ENCODE measurements around the gene IFI16. TPM values are rescaled to one million over a fixed set of nuclear protein-coding genes. Genes with fewer than 3 reads are reported as not detected.

The IFI16 gene
- total and polyA plus RNA-seq, 2 of the 13 experiments (the other 11 are each of a cell fraction or from before 2014, with no cell fraction given), result not detected

- no peak for TF ChIP-seq ZSCAN9 (CRISPR knock-in tag; IDR thresholded peaks at IDR 0.05; ENCODE audit: borderline replicate concordance)
- TF ChIP-seq ZBTB20 (CRISPR knock-in tag; IDR thresholded peaks at IDR 0.05; ENCODE audit: borderline replicate concordance, low read depth), result no peak
- no peak for TF ChIP-seq AHR (CRISPR knock-in tag; IDR thresholded peaks at IDR 0.05)
- TF ChIP-seq CREB3 (CRISPR knock-in tag; IDR thresholded peaks at IDR 0.05), result no peak
- TF ChIP-seq MTA1 (CRISPR knock-in tag; IDR thresholded peaks at IDR 0.05; ENCODE audit: borderline replicate concordance), result no peak
- TF ChIP-seq ZFP62 (CRISPR knock-in tag; IDR thresholded peaks at IDR 0.05), result no peak
- no peak for TF ChIP-seq ZNF543 (CRISPR knock-in tag; IDR thresholded peaks at IDR 0.05)
- TF ChIP-seq NFAT5 (CRISPR knock-in tag; IDR thresholded peaks at IDR 0.05), result no peak
- no peak for TF ChIP-seq CAMTA2 (CRISPR knock-in tag; IDR thresholded peaks at IDR 0.05; ENCODE audit: borderline replicate concordance)
- TF ChIP-seq MAZ (IDR thresholded peaks at IDR 0.05; ENCODE audit: borderline replicate concordance, low read depth, low read length), result no peak
- TF ChIP-seq MAZ (CRISPR knock-in tag; IDR thresholded peaks at IDR 0.05; ENCODE audit: low read depth), result no peak
- H3K9ac ChIP-seq (ENCODE audit: insufficient read depth, low read depth, low read length), result no peak overlapping the region
- 2% methylated on average over 2 of the region's 2 CpGs for WGBS (ENCODE audit: low lambda C conversion rate)
- DNase-seq (ENCODE audit: low spot score), result no peak
- H3K27ac ChIP-seq (ENCODE audit: extremely low read length, insufficient read depth, low read length), result no peak overlapping the region
- no TSS peak for BruUV-seq (replicated peaks)
- no peaks in the 10 kb centered on the region for H3K36me3 ChIP-seq (replicated peaks in 1 of 2; ENCODE audit: control insufficient read depth in 1 of 2, insufficient read depth in 2 of 2, low read length in 2 of 2)
- CTCF ChIA-PET (ENCODE audit: low intra/inter-chr PET ratio, low total read pairs), result no interaction called here
- peaks cover 66% of the 10 kb centered on the region for H3K9me3 ChIP-seq (ENCODE audit: low read length)
- no peak overlapping the region for H3K4me2 ChIP-seq (ENCODE audit: low read depth, low read length)
- ATAC-seq, result no peak
- POLR2A ChIA-PET, result no interaction called here
- H2AFZ ChIP-seq (ENCODE audit: low read length), result no peak overlapping the region
- no peaks in the 10 kb centered on the region for H3K4me1 ChIP-seq (ENCODE audit: insufficient read depth, low read length)
- in situ Hi-C loops (cut with HindIII; ENCODE audit: extremely low pct_ligation_motif_present, low pct_unique_long_range_greater_than_20kb), result no loop called here
- intact Hi-C loops (cut with micrococcal nuclease; ENCODE audit: unreplicated experiment), result no loop called here
- no peak overlapping the region for H3K4me3 ChIP-seq (replicated peaks in 1 of 3; ENCODE audit: insufficient read depth in 1 of 3, low read depth in 2 of 3, low read length in 3 of 3)
- H3K79me2 ChIP-seq (ENCODE audit: insufficient read depth, low read length), result no peaks in the 10 kb centered on the region
- no peaks in the 10 kb centered on the region for H4K20me1 ChIP-seq (ENCODE audit: insufficient read depth, low read length)
- no peaks in the 10 kb centered on the region for H3K27me3 ChIP-seq (ENCODE audit: control insufficient read depth in 1 of 2, insufficient read depth in 2 of 2, low read length in 2 of 2)
- no peak for FAIRE-seq
These were observed 31.0 kb upstream of the IFI16 start for GRCh38 chr1:158978730-158979129.

All from HepG2 (cell line).